Measurements from ENCODE around the gene PLGRKT.
"Not testable (repeated sequence)": the region's sequence is repeated elsewhere in the genome, so short reads cannot be mapped to it uniquely, and the experiment has no call there.

The PLGRKT gene

DNA sequence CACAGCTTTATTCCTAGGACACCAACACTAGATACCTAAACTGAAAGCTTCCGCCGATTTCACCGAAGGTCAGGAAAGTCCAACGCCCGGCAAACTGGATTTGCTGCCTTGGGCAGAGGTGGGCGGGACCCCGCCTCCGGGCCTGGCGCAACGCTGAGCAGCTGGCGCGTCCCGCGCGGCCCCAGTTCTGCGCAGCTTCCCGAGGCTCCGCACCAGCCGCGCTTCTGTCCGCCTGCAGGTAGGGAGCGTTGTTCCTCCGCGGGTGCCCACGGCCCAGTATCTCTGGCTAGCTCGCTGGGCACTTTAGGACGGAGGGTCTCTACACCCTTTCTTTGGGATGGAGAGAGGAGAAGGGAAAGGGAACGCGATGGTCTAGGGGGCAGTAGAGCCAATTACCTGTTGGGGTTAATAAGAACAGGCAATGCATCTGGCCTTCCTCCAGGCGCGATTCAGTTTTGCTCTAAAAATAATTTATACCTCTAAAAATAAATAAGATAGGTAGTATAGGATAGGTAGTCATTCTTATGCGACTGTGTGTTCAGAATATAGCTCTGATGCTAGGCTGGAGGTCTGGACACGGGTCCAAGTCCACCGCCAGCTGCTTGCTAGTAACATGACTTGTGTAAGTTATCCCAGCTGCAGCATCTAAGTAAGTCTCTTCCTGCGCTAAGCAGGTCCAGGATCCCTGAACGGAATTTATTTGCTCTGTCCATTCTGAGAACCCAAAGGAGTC, 12.8 kb upstream of the PLGRKT start, which contains the start of gene CD274:
TSS of gene CD274 (plus strand) at position 184 of the 733 bp plus-strand sequence. CDS start 5,572 bp downstream, outside the sequence.
- peak; percentile 93 for DNase-seq

DNA sequence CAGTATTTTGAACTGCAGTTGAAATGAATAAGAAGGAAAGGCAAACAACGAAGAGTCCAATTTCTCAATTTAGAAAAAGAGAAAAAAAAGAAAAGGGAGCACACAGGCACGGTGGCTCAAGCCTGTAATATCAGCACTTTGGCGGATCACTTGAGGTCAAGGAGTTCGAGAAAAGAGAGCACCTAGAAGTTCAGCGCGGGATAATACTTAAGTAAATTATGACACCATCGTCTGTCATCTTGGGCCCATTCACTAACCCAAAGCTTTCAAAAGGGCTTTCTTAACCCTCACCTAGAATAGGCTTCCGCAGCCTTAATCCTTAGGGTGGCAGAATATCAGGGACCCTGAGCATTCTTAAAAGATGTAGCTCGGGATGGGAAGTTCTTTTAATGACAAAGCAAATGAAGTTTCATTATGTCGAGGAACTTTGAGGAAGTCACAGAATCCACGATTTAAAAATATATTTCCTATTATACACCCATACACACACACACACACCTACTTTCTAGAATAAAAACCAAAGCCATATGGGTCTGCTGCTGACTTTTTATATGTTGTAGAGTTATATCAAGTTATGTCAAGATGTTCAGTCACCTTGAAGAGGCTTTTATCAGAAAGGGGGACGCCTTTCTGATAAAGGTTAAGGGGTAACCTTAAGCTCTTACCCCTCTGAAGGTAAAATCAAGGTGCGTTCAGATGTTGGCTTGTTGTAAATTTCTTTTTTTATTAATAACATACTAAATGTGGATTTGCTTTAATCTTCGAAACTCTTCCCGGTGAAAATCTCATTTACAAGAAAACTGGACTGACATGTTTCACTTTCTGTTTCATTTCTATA, 12.0 kb upstream of the PLGRKT start:
- peak; percentile 20 for DNase-seq

DNA sequence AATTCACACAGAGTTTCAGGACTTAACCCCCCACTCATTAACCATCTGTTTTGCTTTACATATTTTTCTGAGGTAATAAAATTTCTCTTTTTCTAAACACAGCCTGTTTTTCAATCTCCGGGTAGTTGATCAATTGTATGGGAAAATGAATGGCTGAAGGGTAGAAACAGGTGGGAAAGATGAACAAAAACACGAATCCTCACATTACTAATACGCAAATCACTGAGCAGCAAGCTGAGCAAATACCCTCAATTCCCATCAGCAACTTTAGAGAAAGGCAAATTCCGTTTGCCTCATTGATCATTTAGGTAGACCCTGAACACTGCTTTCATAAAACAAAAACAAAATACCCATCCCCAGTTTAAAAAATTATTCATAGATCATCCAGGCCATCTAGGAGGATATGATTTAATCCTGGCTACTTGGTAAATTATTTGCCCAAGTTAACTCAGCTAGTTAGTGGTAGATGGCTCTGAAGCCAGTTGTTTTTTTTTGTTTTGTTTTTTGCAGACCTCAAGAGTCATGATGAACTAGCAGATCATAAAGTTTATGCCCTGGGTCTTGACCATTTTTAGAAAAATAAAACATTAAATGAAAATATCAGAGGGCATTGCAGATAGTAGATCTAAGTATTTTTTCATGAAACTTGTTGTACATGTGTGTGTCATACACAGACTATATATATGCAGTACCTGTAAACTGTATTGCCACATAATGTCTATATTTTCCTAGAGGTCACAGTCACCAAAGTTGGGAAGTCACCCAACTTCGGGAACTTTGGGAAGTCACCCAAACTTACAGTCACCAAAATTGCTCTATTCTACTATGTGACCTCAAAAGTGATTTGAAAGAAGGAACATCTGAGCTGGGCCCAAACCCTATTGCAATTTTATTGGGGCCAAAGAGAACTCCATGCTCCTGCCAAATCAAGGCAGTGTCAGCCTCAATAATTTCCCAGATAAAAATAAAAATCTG, 11.0 kb upstream of the PLGRKT start:
- no peak for DNase-seq

DNA sequence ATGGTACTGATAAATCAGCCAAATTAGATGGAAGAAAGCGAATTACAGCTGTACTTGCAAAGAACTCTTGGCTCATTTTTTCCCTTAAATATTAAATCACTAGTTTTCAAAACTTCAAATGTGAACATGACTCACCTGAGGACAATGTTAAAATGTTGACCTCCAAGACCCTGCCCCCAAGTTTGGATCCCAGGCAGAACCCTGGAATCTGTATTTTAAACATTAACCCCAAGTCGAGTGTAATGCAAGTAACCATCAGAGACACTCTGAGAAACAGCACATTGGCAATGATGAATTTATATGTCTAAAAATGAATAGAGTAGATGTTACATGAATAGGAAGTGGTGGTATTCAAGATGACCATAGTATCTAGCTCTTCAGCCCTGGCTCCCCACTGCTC, 10.3 kb upstream of the PLGRKT start:
- no peak for DNase-seq

DNA sequence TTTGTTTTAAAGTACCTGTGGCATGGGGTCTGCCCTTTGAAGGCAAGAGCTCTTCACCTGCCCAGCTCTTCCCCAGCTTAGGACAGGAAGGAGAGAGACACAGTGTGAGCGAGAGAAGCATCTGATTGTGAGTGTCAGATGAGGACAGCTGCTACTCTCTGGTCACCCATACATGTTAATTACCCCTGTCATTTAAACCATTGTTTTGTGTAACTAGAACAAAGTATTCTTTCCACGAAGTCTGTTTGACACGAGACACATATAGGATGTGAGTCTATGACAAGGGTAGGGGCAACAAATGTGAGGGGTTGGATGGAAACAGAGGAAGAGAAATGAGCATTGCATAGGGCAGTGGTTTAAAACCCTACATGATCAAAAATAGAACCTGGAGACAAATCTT, 9.6 kb upstream of the PLGRKT start:
- DNase-seq: no peak

DNA sequence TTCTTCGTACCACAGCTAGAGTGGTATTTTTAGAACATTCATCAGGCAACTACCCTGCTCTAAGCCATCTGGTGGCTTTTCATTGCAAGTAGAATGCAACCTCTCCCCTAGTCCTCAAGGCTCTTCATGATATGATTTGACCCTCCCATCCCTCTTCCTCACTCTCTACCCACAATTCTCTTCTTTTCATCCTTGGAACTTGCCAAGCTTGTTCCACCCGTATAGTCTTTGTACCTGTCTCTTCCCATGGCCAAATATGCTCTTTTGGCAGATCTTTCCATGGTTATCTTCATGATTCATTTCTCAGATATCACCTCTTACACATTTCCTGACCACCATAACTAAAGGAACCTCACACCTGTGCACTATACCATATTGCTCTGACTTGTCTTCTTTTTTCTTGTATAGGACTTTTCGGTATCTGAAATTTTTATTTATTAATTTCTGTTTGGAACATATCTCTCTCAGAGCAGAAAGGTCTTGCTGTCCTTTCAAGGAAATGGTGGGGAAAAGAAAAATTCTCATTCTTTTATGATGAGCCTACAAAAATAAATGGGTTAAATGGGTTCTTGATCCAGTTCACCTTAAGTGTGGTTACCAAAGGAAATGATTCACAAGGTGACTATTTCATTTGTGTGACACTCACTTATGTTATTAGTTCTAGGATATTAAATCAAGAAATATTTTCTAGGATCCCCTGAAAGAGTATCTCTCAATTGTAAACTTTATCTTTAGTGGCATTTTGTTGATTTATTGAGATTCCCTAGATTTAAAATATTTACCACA, 8.9 kb upstream of the PLGRKT start:
- peak; percentile 16 for DNase-seq

DNA sequence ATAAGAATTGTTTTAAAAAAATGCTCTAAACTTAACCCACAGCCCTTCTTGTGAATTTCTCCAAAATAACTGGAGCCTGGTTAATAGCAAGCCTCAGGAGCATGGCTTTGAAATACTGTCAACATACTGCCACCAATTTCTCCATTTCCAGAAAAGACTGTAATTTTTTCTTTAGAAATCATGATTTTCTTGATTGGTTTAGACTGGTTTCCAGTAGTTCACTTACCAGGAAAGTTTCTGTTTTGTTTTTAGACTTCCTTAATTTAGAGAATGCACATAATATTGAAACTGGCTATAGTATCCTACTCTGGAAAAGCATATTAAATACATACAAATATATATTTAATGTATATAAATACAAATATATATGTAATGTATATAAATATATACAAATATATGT, 8.2 kb upstream of the PLGRKT start:
- no peak for DNase-seq

DNA sequence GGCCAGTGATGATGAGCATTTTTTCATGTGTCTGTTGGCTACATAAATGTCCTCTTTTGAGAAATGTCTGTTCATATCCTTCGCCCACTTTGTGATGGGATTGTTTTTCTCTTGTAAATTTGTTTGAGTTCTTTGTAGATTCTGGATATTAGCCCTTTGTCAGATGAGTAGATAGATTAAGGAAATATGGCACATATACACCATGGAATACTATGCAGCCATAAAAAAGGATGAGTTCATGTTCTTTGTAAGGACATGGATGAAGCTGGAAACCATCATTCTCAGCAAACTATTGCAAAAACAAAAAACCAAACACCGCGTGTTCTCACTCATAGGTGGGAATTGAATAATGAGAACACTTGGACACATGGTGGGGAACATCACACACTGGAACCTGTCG, 7.4 kb upstream of the PLGRKT start:
- DNase-seq: not testable (repeated sequence)

DNA sequence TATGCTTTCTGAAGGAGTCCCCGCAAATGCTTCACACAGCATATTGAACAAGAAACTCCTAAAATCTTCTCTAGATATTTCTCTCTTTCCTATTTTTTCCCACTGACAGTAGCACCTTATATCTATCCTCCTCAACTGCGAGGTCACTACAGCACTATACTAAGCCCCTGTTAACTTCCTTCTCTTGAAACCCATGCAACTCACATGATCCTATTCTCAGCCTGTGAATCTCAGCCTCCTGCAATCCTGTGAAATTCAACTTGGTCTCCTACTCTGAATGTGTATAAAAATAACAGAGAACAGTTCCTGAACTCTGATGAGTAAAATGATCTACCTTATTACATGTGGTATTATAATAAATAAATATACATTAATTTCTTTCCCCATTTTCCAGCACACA, 6.1 kb upstream of the PLGRKT start:
- no peak for DNase-seq

DNA sequence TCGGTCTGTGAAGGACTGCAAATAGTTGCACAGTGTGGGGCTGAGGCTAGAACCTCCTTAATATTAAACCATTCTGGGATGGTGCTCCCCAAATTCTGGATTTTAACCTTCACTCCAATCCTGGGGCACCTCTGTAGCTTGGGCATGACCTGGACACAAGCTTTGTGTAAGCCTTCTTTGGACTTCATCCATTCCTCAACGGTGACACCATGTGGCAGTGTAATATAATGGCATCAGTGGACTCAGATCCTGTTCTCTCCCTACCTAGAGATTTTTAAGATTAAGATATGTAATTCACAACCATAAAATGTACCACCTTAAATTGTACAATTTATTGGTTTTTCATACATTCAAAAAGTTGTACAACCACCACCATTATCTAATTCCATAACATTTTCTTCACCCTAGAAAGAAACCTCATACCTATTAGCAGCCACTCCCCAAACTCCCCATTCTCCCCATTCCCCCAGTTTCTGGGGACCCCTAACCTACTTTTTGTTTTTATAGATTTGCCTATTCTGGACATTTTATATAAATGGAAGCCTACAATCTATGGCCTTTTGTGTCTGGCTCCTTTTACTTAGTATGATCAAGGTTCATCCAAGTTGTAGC, 4.8 kb upstream of the PLGRKT start:
- DNase-seq: peak; percentile 86

DNA sequence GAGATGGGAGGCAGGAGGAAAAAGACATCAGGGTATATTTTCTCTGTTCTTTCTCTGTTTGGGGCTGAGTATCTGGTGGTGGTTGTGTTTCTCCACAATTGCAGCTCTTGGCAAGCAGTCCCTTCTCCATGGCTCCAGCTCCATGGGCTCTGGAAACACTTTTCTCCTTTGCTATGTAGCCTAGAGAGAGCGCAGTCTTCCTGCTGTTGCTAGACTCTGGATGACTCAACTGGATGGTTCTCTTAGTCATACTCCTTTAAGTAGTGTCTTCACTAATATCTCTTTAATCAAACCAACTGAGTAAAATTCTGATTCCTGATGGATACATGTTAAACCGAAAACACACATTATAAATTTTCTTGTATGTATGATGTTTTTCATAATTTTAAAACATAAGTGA, 3.3 kb upstream of the PLGRKT start:
- no peak for DNase-seq

DNA sequence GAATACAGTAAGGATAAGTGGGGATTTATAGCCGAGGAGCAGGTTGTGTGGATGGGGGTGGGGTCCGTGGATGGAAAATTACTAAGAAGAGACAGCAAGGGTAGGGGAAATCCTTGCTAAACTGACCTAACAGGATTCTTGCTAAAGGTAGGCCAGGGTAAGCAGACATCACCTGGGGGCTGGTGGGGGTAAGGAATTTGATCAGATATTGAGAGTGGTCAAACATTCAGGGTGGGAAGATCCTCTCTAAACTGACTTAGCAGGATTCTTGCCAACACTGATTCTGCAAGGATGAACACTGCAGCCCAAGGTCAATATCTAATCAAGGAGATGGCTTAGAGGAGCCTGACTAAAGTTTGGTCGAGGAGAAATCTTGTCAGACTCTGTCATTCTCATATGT, 2.7 kb upstream of the PLGRKT start:
- DNase-seq: no peak

DNA sequence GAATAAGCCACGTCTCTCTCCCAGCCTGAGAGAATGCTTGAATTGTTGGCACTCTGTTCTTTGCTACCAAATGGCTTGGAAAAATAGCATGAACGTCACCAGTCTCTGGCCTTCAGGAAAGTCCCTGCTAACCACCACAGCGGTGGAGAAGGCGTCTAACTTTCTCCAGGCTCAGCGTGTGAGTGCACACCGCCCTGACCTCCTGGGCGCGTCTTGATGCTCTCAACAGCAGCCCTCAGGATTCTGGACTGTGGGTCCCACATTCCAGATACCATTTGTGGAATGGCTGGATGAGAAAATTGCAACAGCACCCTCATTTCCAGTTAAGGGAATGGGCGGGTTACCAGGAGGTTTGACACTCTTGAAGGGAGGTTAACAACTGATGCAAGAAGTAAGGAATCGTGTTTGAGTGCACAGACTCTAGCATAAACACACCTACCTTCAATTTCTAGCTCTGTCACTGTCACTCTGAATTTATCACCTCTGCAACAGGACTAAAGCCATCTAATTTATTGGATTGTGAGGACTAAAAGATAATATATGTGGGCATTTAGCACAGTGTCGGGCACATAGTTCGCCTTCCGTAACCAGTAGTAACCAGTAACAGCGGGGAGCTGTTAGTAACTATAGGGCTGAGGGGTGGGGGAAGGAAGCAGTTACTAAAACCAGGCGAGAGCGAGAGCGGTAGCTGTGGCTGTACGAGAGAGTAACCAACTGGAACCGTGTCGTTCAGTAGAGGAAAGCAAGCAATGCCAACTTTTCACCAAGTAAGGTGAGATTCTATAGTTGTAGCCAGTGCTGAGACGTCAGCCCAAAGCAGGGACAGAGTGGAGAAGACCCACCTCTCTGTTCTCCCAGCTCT, 807 bp upstream of the PLGRKT start:
- no peak for DNase-seq

DNA sequence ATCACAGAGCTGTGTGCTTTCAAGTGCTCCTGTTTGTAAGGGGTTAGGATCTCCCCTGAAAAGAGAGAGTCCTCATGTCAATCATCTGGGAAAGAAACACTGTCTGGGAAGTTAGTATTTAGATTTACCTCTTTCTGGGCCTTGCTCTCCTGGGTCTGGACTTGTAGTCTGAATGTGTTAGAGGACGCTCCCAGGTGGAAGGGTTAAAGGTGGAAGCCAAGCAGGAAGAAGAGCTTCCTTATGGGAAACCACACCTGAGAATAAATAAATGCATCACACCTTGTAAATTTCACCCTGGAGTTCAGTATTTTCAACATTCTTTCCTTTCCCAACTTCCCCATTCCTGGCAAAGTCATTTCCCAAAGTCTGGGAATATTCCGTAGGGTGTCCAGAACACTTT, 1.3 kb downstream of the PLGRKT start:
- DNase-seq: no peak

DNA sequence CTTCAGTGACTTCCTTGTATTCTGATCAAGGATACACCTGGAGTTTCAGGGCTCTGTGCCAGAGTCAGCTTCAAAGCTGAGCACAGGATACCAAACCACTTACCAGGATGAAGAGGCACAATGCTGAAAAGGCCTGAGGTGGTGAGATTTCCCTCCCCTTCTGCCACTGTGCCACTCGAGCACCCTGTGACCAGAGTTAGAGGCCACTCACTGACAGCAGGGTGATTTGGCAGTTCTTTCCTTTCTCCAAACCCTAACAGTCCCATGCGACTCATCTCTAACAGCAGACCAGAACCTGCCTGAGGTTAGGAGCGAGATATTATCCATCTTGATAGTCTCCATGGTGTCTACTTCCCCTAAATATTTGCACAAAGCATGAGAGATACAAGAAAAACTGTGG, 1.8 kb downstream of the PLGRKT start:
- peak; percentile 72 for DNase-seq

DNA sequence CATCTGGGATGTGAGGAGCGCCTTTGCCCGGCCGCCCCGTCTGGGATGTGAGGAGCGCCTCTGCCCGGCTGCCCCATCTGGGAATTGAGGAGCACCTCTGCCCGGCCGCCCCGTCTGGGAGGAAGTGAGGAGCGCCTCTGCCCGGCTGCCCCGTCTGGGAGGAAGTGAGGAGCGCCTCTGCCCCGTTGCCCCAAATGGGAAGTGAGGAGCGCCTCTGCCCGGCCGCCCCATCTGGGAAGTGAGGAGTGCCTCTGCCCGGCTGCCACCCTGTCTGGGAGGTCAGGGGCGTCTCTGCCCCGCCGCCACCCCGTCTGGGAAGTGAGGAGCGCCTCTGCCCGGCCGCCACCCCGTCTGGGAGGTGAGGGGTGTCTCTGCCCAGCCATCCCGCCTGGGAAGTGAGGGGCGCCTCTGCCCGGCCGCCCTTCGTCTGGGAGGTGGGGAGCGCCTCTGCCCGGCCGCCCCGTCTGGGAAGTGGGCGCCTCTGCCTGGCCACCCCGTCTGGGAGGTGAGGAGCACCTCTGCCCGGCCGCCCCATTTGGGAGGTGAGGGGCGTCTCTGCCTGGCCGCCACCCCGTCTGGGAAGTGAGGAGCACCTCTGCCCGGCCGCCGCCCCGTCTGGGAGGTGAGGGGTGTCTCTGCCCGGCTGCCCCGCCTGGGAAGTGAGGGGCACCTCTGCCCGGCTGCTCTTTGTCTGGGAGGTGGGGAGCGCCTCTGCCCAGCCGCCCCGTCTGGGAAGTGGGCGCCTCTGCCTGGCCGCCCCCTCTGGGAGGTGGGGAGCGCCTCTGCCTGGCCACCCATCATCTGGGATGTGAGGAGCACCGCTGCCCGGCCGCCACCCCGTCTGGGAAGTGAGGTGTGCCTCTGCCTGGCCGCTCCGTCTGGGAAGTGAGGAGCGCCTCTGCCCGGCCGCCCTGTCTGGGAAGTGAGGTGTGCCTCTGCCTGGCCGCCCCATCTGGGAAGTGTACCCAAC, 3.6 kb downstream of the PLGRKT start:
- DNase-seq: not testable (repeated sequence)

DNA sequence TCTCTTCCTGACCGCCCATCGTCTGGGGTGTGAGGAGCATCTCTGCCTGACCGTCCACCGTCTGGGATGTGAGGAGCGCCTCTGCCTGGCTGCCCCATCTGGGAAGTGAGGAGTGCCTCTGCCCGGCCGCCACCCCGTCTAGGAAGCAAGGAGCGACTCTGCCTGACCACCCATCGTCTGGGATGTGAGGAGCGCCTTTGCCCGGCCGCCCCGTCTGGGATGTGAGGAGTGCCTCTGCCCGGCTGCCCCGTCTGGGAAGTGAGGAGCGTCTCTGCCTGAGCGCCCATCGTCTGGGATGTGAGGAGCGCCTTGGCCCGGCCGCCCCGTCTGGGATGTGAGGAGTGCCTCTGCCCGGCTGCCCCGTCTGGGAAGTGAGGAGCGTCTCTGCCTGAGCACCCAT, 4.4 kb downstream of the PLGRKT start:
- not testable (repeated sequence) for DNase-seq

DNA sequence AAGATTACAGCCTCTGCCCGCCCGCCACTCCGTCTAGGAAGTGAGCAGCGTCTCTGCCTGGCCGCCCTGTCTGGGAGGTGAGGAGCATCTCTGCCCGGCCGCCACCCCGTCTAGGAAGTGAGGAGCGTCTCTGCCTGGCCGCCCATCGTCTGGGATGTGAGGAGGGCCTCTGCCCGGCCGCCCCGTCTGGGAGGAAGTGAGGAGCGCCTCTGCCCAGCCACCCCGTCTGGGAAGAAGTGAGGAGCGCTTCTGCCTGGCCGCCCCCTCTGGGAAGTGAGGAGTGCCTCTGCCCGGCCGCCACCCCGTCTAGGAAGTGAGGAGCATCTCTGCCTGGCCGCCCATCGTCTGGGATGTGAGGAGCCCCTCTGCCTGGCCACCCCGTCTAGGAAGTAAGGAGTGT, 4.8 kb downstream of the PLGRKT start:
- DNase-seq: not testable (repeated sequence)

DNA sequence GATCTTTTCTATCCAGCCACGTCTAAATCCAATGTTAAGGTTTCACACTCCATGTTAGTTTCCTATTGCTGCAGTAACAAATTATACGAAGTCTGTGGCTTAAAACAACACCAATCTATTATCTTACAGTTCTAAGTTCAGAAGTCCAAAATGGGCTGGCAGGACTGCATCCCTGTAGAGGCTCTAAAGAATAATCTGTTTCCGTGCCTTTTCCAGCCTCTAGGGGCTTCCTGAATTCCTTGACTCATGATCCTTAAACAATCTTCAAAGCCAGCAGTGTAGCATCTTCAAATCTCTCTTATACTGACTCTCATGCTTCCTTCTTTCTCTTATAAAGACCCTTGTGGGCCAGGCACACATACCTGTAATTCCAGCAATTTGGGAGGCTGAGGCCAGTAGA, 6.8 kb downstream of the PLGRKT start:
- no peak for DNase-seq

Measured in hematopoietic multipotent progenitor cell treated with erythropoietin and hydrocortisone succinate and interleukin-3 and kit ligand, for 6 days (in vitro differentiated cells).